DOHH2 (cell line): ENCODE data around the gene PCF11.

Experiments
- H3F3A ChIP-seq: fragments of 200-600 bp; sonication (generic), shearing (Covaris generic); 2 replicates; pipeline ENCODE4 v1.6.0; 2016; ENCODE audit warnings: antibody characterized with exemption, mild to moderate bottlenecking; ENCODE audit not compliant: control insufficient read depth, insufficient read depth
- H3K27ac ChIP-seq: fragments of 200-600 bp; sonication (generic); 2 replicates; pipeline ENCODE4 v1.5.1; 2014; ENCODE audit warnings: low read depth, mild to moderate bottlenecking, low read length, moderate library complexity
- H3K27me3 ChIP-seq: fragments of 200-600 bp; sonication (generic); 2 replicates; pipeline ENCODE4 v1.6.1; 2014; ENCODE audit warnings: mild to moderate bottlenecking, low read length, mixed read lengths; ENCODE audit not compliant: control insufficient read depth
- H3K36me3 ChIP-seq: fragments of 200-600 bp; sonication (generic); 2 replicates; pipeline ENCODE4 v1.6.1; 2014; ENCODE audit warnings: mild to moderate bottlenecking, low read length, moderate library complexity, mixed read lengths; ENCODE audit not compliant: control insufficient read depth
- H3K4me1 ChIP-seq: fragments of 200-600 bp; sonication (generic); 2 replicates; pipeline ENCODE4 v1.6.1; 2014; ENCODE audit warnings: mild to moderate bottlenecking, low read length, mixed read lengths; ENCODE audit not compliant: control insufficient read depth
- H3K4me2 ChIP-seq: fragments of 200-600 bp; sonication (generic); 2 replicates; pipeline ENCODE4 v1.6.0; 2014; ENCODE audit warnings: mild to moderate bottlenecking, low read length, moderate library complexity
- H3K4me3 ChIP-seq: fragments of 200-600 bp; sonication (generic); 2 replicates; pipeline ENCODE4 v1.5.1; 2014; ENCODE audit warnings: mild to moderate bottlenecking, low read length, mixed read lengths
- H3K79me2 ChIP-seq: fragments of 200-600 bp; sonication (generic); 2 replicates; pipeline ENCODE4 v1.6.1; 2014; ENCODE audit warnings: mild to moderate bottlenecking, low read length, mixed read lengths; ENCODE audit not compliant: control insufficient read depth
- H3K9me2 ChIP-seq: fragments of 200-600 bp; sonication (generic); replicated peaks from 2 replicates; pipeline ENCODE4 v1.6.1; 2014; ENCODE audit warnings: mild to moderate bottlenecking, low read length, mixed read lengths; ENCODE audit not compliant: control insufficient read depth
- H3K9me3 ChIP-seq: fragments of 200-600 bp; sonication (generic); 2 replicates; pipeline ENCODE4 v1.6.1; 2014; ENCODE audit warnings: antibody characterized with exemption, low read length, mixed read lengths; ENCODE audit not compliant: control insufficient read depth, insufficient read depth
- H4K20me1 ChIP-seq: fragments of 200-600 bp; sonication (generic); 2 replicates; pipeline ENCODE4 v1.6.0; 2014; ENCODE audit warnings: low read depth, mild to moderate bottlenecking, antibody characterized with exemption, low read length, moderate library complexity; ENCODE audit not compliant: control insufficient read depth, insufficient read depth
- EZH2phosphoT487 ChIP-seq: fragments of 200-600 bp; sonication (generic); IDR thresholded peaks from 2 replicates; pipeline ENCODE4 v1.6.1; 2017; ENCODE audit warnings: borderline replicate concordance, mild to moderate bottlenecking, antibody characterized with exemption, low read length, moderate library complexity, mixed read lengths
- TF ChIP-seq, protein P1 (sequence below): fragments of 200-600 bp; sonication (generic); IDR thresholded peaks from one replicate; pipeline ENCODE4 v1.5.1; 2014; ENCODE audit warnings: antibody characterized with exemption, mild to moderate bottlenecking, low read depth, low read length; ENCODE audit not compliant: poor library complexity, severe bottlenecking

PCF11 gene

DNA sequence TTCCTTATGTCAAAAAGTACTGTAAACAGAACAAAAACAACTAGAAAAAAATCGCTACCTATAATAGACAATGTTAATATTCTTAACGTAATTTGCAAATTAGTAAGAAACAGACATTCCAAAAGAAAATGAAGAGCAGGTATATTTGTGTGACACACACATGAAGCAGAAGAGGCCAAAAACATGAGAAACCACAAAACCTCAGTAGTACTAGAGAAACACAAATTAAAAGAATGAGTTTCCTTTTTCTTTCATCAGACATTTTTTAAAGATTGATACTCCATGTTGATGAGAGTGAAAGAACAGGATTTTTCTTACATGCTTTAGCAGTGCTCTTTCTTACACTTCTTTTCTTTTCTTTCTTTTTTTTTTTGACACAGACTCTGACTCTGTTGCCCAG lies 34.2 kb upstream of the PCF11 start:
- no peak overlapping the region for H3K27ac ChIP-seq
- peaks cover 41% of the 10 kb centered on the region for H3K4me1 ChIP-seq
- H3K4me3 ChIP-seq = no peak overlapping the region
- TF ChIP-seq, protein P1, sequence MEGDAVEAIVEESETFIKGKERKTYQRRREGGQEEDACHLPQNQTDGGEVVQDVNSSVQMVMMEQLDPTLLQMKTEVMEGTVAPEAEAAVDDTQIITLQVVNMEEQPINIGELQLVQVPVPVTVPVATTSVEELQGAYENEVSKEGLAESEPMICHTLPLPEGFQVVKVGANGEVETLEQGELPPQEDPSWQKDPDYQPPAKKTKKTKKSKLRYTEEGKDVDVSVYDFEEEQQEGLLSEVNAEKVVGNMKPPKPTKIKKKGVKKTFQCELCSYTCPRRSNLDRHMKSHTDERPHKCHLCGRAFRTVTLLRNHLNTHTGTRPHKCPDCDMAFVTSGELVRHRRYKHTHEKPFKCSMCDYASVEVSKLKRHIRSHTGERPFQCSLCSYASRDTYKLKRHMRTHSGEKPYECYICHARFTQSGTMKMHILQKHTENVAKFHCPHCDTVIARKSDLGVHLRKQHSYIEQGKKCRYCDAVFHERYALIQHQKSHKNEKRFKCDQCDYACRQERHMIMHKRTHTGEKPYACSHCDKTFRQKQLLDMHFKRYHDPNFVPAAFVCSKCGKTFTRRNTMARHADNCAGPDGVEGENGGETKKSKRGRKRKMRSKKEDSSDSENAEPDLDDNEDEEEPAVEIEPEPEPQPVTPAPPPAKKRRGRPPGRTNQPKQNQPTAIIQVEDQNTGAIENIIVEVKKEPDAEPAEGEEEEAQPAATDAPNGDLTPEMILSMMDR = no peak
- no peak for TF ChIP-seq EZH2phosphoT487
- H3K9me3 ChIP-seq = no peaks in the 10 kb centered on the region
- no peaks in the 10 kb centered on the region for H4K20me1 ChIP-seq
- no peaks in the 10 kb centered on the region for H3K36me3 ChIP-seq
- no peaks in the 10 kb centered on the region for H3K79me2 ChIP-seq
- H3K27me3 ChIP-seq = no peaks in the 10 kb centered on the region
- no peak overlapping the region for H3K4me2 ChIP-seq
- no peaks in the 10 kb centered on the region for H3K9me2 ChIP-seq
- H3F3A ChIP-seq = peaks cover 9% of the 10 kb centered on the region

DNA sequence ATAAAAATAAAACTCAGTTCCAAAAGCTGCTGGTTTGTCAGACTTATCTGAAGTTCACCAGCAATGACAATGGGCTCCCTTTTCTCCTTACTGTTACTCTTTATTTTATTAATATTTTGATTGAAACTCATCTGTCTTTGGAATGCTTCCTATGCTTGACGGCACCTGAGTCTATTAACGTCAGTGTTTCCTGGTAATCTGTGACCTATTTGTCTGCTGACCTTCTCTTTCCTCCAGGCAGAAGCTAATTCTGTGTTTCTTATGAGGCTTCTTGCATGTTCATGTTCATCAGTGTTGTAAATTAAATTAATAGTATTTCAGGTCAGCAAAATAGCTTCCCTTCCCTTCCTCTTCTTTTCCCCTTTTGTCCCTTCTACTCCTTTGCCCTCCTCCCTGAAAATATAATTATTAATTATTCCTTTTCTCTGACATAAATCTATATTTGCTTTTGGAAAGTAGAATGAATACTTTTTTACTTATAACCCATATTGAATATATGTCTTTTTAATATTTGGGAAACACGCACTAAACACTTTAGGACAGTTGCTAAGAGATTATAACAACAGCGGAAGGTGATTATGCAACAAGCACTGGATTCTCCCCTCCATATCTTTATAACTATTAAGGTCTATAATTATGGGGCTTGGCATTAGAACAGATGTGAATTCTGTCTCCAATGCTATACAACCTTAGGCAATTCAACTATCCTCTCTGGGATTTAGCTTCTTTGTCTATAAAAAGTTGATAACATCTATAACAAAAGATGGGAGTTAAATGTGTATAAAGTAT lies 32.1 kb upstream of the PCF11 start:
- peaks cover 4% of the 10 kb centered on the region; the same call in 1 of the 2 replicates for H3F3A ChIP-seq
- H3K9me2 ChIP-seq = no peaks in the 10 kb centered on the region
- no peak overlapping the region for H3K4me2 ChIP-seq
- H4K20me1 ChIP-seq = no peaks in the 10 kb centered on the region
- H3K27me3 ChIP-seq = no peaks in the 10 kb centered on the region
- H3K79me2 ChIP-seq = no peaks in the 10 kb centered on the region
- TF ChIP-seq EZH2phosphoT487 = no peak
- TF ChIP-seq, protein P1 = no peak
- no peak overlapping the region for H3K27ac ChIP-seq
- H3K4me3 ChIP-seq = no peak overlapping the region
- H3K4me1 ChIP-seq = peaks cover 20% of the 10 kb centered on the region
- no peaks in the 10 kb centered on the region for H3K36me3 ChIP-seq
- no peaks in the 10 kb centered on the region for H3K9me3 ChIP-seq

DNA sequence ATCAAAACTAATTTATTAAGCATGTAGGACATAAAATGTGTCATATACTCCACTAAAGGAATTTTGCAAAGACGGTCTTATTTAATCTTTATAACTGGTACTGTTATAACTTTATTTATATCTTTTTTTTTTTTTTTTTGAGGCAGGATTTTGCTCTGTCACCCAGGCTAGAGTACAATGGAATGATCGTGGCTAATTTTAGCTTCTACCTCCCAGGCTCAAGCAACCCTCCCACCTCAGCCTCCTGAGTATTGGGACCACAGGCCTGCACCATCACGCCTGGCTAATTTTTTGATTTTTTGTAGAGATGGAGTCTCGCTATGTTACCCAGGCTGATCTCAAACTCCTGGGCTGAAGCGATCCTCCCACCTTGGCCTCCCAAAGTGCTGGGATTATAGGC lies 31.4 kb upstream of the PCF11 start:
- Histone ChIP-seq H3K79me2 (no peaks in the 10 kb centered on the region), H3K9me3 (no peaks in the 10 kb centered on the region), H3F3A (peaks cover 4% of the 10 kb centered on the region; the same call in 1 of the 2 replicates), H4K20me1 (no peaks in the 10 kb centered on the region), H3K4me2 (no peak overlapping the region), H3K27ac (no peak overlapping the region), H3K9me2 (no peaks in the 10 kb centered on the region), H3K27me3 (no peaks in the 10 kb centered on the region), H3K36me3 (no peaks in the 10 kb centered on the region), H3K4me3 (no peak overlapping the region), H3K4me1 (peaks cover 13% of the 10 kb centered on the region)
- no peak for TF ChIP-seq EZH2phosphoT487
- TF ChIP-seq, protein P1 = no peak

DNA sequence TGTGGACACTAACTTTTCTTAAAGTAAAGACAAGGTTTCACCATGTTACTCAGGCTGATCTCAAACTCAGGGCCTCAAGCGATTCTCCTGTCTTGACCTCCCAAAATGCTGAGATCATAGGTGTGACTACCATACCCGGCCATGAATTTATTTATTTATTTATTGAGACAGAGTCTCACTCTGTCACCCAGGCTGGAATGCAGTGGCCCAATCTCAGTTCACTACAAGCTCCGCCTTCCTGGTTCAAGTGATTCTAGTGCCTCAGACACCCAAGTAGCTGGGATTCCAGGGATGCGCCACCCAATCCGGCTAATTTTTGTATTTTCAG lies 29.7 kb upstream of the PCF11 start:
- Histone ChIP-seq H3K4me2 (no peak overlapping the region), H3F3A (peaks cover 4% of the 10 kb centered on the region; the same call in 1 of the 2 replicates)
- TF ChIP-seq EZH2phosphoT487 = no peak
- TF ChIP-seq, protein P1 = no peak

More for the DNA sequence above, 29.7 kb upstream of the PCF11 start:
- no peak overlapping the region for H3K27ac ChIP-seq
- H3K4me3 ChIP-seq = no peak overlapping the region
- H4K20me1 ChIP-seq = no peaks in the 10 kb centered on the region
- no peaks in the 10 kb centered on the region for H3K36me3 ChIP-seq
- H3K27me3 ChIP-seq = no peaks in the 10 kb centered on the region
- H3K79me2 ChIP-seq = no peaks in the 10 kb centered on the region
- H3K4me1 ChIP-seq = peaks cover 4% of the 10 kb centered on the region
- no peaks in the 10 kb centered on the region for H3K9me3 ChIP-seq
- no peaks in the 10 kb centered on the region for H3K9me2 ChIP-seq
